PC-3 (cell line): Measurements from ENCODE around the gene CERS5. TPM values are rescaled to one million over a fixed set of nuclear protein-coding genes. Genes with fewer than 3 reads are reported as not detected.

Experiments
- ATAC-seq: fragments of 200-7000 bp; cut with Tn5 transposase; 2 replicates; pipeline ENCODE4 v1.9.1; 2020; ENCODE audit warnings: mild to moderate bottlenecking, moderate library complexity
- BruUV-seq: library from RNA; stranded (reverse); fragments of 400-500 nt; replicated peaks from 2 replicates; lab custom pipeline; 2021; lab: Mats Ljungman, UMichigan
- CTCF ChIA-PET: fragments of 300-600 bp; sonication (Branson Sonifier 250); formaldehyde crosslinking; loops from one replicate; lab custom pipeline; 2022; ENCODE audit warnings: antibody characterized with exemption; lab: Charles Lee
- POLR2A ChIA-PET: fragments of 300-600 bp; sonication (Branson Sonifier 250); formaldehyde crosslinking; loops from one replicate; lab custom pipeline; 2022; ENCODE audit warnings: antibody characterized with exemption; ENCODE audit not compliant: unreplicated experiment; lab: Charles Lee
- DNase-seq: peaks from one replicate; pipeline ENCODE4 v3.0.0-alpha.2; 2015
- H2AFZ ChIP-seq: fragments of 300-600 bp; sonication (generic); 2 replicates; pipeline ENCODE4 v1.6.0; 2016; ENCODE audit warnings: antibody characterized with exemption, low read length
- H3F3A ChIP-seq: fragments of 300-600 bp; sonication (generic); one replicate; pipeline ENCODE4 v1.6.0; 2017; ENCODE audit warnings: antibody characterized with exemption, low read length, control low read depth, mild to moderate bottlenecking; ENCODE audit not compliant: unreplicated experiment
- H3K27ac ChIP-seq: fragments of 300-600 bp; sonication (generic); 2 replicates; pipeline ENCODE4 v1.5.1; 2016; ENCODE audit warnings: mild to moderate bottlenecking, low read length
- H3K27me3 ChIP-seq: fragments of 300-600 bp; sonication (generic); 2 replicates; pipeline ENCODE4 v1.6.1; 2016; ENCODE audit warnings: low read length, mixed read lengths
- H3K36me3 ChIP-seq: fragments of 300-600 bp; sonication (generic); 2 replicates; pipeline ENCODE4 v1.6.1; 2016; ENCODE audit warnings: low read depth, mixed run types, low read length, mixed read lengths
- H3K4me1 ChIP-seq: fragments of 300-600 bp; sonication (generic); 2 replicates; pipeline ENCODE4 v1.5.1; 2016; ENCODE audit warnings: low read length; ENCODE audit not compliant: insufficient read depth
- H3K4me2 ChIP-seq: fragments of 300-600 bp; sonication (generic); 2 replicates; pipeline ENCODE4 v1.6.0; 2016; ENCODE audit warnings: low read length
- H3K4me3 ChIP-seq: fragments of 300-600 bp; sonication (generic); 2 replicates; pipeline ENCODE4 v1.5.1; 2016; ENCODE audit warnings: mild to moderate bottlenecking, low read length, mixed read lengths
- H3K79me2 ChIP-seq: fragments of 300-600 bp; sonication (generic); 2 replicates; pipeline ENCODE4 v1.6.1; 2017; ENCODE audit warnings: low read length, mixed read lengths
- H3K9ac ChIP-seq: fragments of 300-600 bp; sonication (generic); 2 replicates; pipeline ENCODE4 v1.6.0; 2016; ENCODE audit warnings: mild to moderate bottlenecking, low read length
- H3K9me2 ChIP-seq: fragments of 300-600 bp; sonication (generic); replicated peaks from 2 replicates; pipeline ENCODE4 v1.6.1; 2016; ENCODE audit warnings: mixed run types, low read length, mixed read lengths
- H3K9me3 ChIP-seq: fragments of 300-600 bp; sonication (generic); 2 replicates; pipeline ENCODE4 v1.6.1; 2016; ENCODE audit warnings: low read length, mixed read lengths
- H4K20me1 ChIP-seq: fragments of 300-600 bp; sonication (generic); 2 replicates; pipeline ENCODE4 v1.6.1; 2016; ENCODE audit warnings: low read length, mixed read lengths
- EZH2 ChIP-seq: fragments of 300-600 bp; sonication (generic); IDR thresholded peaks from one replicate; pipeline ENCODE4 v1.6.1; 2017; ENCODE audit warnings: antibody characterized with exemption, mild to moderate bottlenecking, low read length; ENCODE audit not compliant: unreplicated experiment
- EZH2phosphoT487 ChIP-seq: fragments of 300-600 bp; sonication (generic); IDR thresholded peaks from 2 replicates; pipeline ENCODE4 v1.6.1; 2018; ENCODE audit warnings: mild to moderate bottlenecking, antibody characterized with exemption, low read length, borderline replicate concordance
- intact Hi-C: fragments of 100-400 bp; cut with micrococcal nuclease; formaldehyde crosslinking; loops from 2 replicates; pipeline ENCODE4 v1.9.0; 2023
- total RNA-seq: library from RNA; depleted of rRNA; stranded (reverse); fragments of >200 nt; gene quantifications from 2 replicates; pipeline ENCODE4 v1.2.3, GENCODE V29; 2014
- TF ChIP-seq, protein P1 (sequence below): fragments of 300-600 bp; sonication (generic); conservative IDR thresholded peaks from 2 replicates; pipeline ENCODE4 v1.5.1; 2017; ENCODE audit warnings: antibody characterized with exemption, low read depth, mild to moderate bottlenecking, low read length

The CERS5 gene
- total RNA-seq, 1 experiment from 2014 or later: 24.9 TPM

DNA sequence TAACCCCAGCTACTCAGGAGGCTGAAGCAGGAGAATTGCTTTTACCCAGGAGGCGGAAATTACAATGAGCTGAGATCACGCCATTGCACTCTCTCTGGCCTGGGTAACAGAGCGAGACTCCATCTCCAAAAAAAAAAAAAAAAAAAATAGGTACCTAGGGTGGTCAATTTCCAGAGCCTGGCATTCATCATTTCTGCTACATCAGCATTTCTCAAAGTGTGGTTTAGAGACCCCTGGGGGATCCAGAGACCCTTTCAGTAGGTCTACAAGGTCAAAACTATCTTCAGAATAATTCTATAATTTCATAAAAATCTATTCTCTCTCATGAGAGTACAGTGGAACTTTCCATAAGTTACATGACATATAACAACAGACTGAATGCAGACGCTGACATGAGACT is 19.9 kb downstream of the CERS5 start:
- Histone ChIP-seq H3K9ac (no peak overlapping the region), H3K9me2 (no peaks in the 10 kb centered on the region), H3K4me3 (no peak overlapping the region), H3K36me3 (no peaks in the 10 kb centered on the region), H4K20me1 (no peaks in the 10 kb centered on the region), H3K27me3 (no peaks in the 10 kb centered on the region), H3K4me2 (no peak overlapping the region), H3K79me2 (no peaks in the 10 kb centered on the region), H3F3A (no peaks in the 10 kb centered on the region), H3K9me3 (no peaks in the 10 kb centered on the region), H3K27ac (no peak overlapping the region), H3K4me1 (no peaks in the 10 kb centered on the region), H2AFZ (no peak overlapping the region)
- no TSS peak for BruUV-seq
- TF ChIP-seq, protein P1, sequence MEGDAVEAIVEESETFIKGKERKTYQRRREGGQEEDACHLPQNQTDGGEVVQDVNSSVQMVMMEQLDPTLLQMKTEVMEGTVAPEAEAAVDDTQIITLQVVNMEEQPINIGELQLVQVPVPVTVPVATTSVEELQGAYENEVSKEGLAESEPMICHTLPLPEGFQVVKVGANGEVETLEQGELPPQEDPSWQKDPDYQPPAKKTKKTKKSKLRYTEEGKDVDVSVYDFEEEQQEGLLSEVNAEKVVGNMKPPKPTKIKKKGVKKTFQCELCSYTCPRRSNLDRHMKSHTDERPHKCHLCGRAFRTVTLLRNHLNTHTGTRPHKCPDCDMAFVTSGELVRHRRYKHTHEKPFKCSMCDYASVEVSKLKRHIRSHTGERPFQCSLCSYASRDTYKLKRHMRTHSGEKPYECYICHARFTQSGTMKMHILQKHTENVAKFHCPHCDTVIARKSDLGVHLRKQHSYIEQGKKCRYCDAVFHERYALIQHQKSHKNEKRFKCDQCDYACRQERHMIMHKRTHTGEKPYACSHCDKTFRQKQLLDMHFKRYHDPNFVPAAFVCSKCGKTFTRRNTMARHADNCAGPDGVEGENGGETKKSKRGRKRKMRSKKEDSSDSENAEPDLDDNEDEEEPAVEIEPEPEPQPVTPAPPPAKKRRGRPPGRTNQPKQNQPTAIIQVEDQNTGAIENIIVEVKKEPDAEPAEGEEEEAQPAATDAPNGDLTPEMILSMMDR: no peak
- no peak for TF ChIP-seq EZH2phosphoT487
- no peak for TF ChIP-seq EZH2
- no peak for DNase-seq
- ChIA-PET CTCF (no interaction called here), POLR2A (no interaction called here)
- ATAC-seq: no peak
- intact Hi-C loops: no loop called here

DNA sequence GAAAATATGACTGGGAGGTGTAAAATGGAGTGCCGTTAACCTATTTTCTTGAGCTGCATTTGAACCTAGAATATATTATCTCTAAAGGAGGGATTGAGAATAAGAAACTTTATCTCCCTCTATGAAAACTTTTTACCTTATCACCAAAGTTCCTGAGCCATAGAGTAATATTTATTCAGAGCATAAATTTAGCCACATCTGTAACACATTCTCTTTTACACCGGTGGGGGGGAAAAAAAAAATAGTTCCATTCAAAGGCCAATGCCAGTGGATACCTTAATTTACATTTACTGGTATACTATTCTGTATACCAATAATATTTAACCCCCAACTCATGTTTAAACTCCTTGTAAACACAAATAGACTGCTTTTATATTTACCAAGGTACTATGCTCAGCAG is 21.7 kb downstream of the CERS5 start:
- BruUV-seq: no TSS peak
- Histone ChIP-seq H3K9me2 (no peaks in the 10 kb centered on the region), H3K4me3 (no peak overlapping the region), H3K9ac (no peak overlapping the region), H3K9me3 (no peaks in the 10 kb centered on the region), H3K27me3 (no peaks in the 10 kb centered on the region), H3F3A (no peaks in the 10 kb centered on the region), H3K27ac (no peak overlapping the region), H2AFZ (no peak overlapping the region), H3K79me2 (no peaks in the 10 kb centered on the region), H3K4me2 (no peak overlapping the region), H4K20me1 (no peaks in the 10 kb centered on the region), H3K36me3 (peaks cover 7% of the 10 kb centered on the region; the same call in 1 of the 2 replicates), H3K4me1 (no peaks in the 10 kb centered on the region)
- intact Hi-C loops: no loop called here
- no peak for DNase-seq
- ChIA-PET POLR2A (no interaction called here), CTCF (no interaction called here)
- ATAC-seq: no peak
- TF ChIP-seq EZH2 (no peak), EZH2phosphoT487 (no peak)
- TF ChIP-seq, protein P1: no peak

DNA sequence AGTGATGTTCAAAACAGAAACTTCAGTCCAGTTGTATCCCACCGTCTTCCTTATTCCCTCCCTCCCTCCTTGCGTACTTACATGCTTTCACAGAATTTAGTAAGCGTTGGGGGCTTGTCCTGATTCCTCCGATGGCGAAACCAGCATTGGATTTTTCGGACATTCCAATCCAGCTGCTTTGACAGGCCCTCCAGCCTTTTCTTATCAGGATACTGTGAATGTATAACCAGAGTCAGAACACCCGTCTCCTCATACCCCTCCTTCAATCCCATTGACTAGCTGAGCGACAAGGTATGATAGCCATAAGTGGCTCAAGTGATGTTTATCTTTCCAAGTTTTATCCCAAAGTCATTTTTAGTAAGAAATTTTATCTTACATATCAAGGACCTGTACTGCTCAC is 24.2 kb downstream of the CERS5 start:
- Histone ChIP-seq H3K4me3 (no peak overlapping the region), H2AFZ (no peak overlapping the region), H3K27me3 (no peaks in the 10 kb centered on the region), H3K9me3 (no peaks in the 10 kb centered on the region), H3K79me2 (no peaks in the 10 kb centered on the region), H3K27ac (no peak overlapping the region), H4K20me1 (no peaks in the 10 kb centered on the region), H3K36me3 (peaks cover 8% of the 10 kb centered on the region; the same call in 1 of the 2 replicates), H3K4me2 (no peak overlapping the region), H3K9me2 (no peaks in the 10 kb centered on the region), H3K9ac (no peak overlapping the region), H3F3A (no peaks in the 10 kb centered on the region), H3K4me1 (no peaks in the 10 kb centered on the region)
- no peak for ATAC-seq
- TF ChIP-seq, protein P1: no peak
- no peak for TF ChIP-seq EZH2
- DNase-seq: no peak
- no TSS peak for BruUV-seq
- CTCF ChIA-PET: no interaction called here
- intact Hi-C loops: no loop called here
- POLR2A ChIA-PET: no interaction called here
